Dendritic cell treated with granulocyte-macrophage colony-stimulating factor and Interleukin-4, amounts not matched to agents 40 ng/mL and 50 ng/mL, for 4 days (primary cell): ENCODE data around the gene HLCS.

Source experiments
- H3K27ac Mint-ChIP-seq: one replicate; pipeline ENCODE4 v1.8.0; 2022; ENCODE audit warnings: mild to moderate bottlenecking, mixed read lengths
- H3K27me3 Mint-ChIP-seq: one replicate; pipeline ENCODE4 v1.8.0; 2022; ENCODE audit warnings: mild to moderate bottlenecking, mixed read lengths
- H3K36me3 Mint-ChIP-seq: one replicate; pipeline ENCODE4 v1.8.0; 2022; ENCODE audit warnings: low read depth, mixed read lengths
- H3K4me1 Mint-ChIP-seq: one replicate; pipeline ENCODE4 v1.8.0; 2022; ENCODE audit warnings: low read depth, mixed read lengths
- H3K4me3 Mint-ChIP-seq: one replicate; pipeline ENCODE4 v1.8.0; 2022; ENCODE audit warnings: mild to moderate bottlenecking, moderate library complexity, mixed read lengths
- H3K9me3 Mint-ChIP-seq: one replicate; pipeline ENCODE4 v1.8.0; 2022; ENCODE audit warnings: mixed read lengths
- intact Hi-C: fragments of 100-400 bp; cut with micrococcal nuclease; formaldehyde crosslinking; loops from one replicate; pipeline ENCODE4 v1.15.0; 2022

Gene HLCS

DNA sequence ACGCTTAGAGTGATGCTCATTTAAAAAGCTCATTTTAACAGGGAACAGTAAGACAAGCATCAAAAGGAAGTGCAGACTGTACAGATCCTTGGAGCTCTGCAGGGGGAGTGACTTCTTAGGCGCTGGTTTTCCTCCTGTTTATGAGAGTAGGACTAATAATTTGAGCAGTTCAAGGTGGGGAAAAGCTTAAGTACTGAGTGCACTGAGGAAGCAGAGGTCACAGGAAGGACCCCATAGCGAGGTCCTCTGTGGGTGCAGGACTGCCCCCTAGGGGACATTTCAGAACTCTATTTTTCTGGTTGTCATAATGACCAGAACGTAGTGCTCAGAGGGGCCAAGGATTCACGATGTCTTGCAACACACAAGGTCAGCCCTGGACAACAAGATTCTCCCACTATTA, 112.1 kb downstream of the HLCS start:
- H3K9me3 Mint-ChIP-seq = no peaks in the 10 kb centered on the region
- H3K36me3 Mint-ChIP-seq = no peaks in the 10 kb centered on the region
- H3K4me3 Mint-ChIP-seq = no peak overlapping the region
- no peaks in the 10 kb centered on the region for H3K27me3 Mint-ChIP-seq
- intact Hi-C loops = no loop called here
- H3K4me1 Mint-ChIP-seq = peaks cover 4% of the 10 kb centered on the region
- no peak overlapping the region for H3K27ac Mint-ChIP-seq

GRCh38 chr21:36852864-36853263, 113.6 kb downstream of the HLCS start:
- no peaks in the 10 kb centered on the region for H3K36me3 Mint-ChIP-seq
- no peak overlapping the region for H3K27ac Mint-ChIP-seq
- intact Hi-C loops = no loop called here
- H3K4me1 Mint-ChIP-seq = no peaks in the 10 kb centered on the region
- no peak overlapping the region for H3K4me3 Mint-ChIP-seq
- H3K9me3 Mint-ChIP-seq = no peaks in the 10 kb centered on the region
- no peaks in the 10 kb centered on the region for H3K27me3 Mint-ChIP-seq

- Mint-ChIP-seq H3K4me1 (no peaks in the 10 kb centered on the region), H3K27ac (no peak overlapping the region), H3K27me3 (no peaks in the 10 kb centered on the region), H3K36me3 (no peaks in the 10 kb centered on the region), H3K4me3 (no peak overlapping the region), H3K9me3 (no peaks in the 10 kb centered on the region)
- intact Hi-C loops = no loop called here
Measured at GRCh38 chr21:36852293-36852692, 114.2 kb downstream of the HLCS start.

- Mint-ChIP-seq H3K4me1 (no peaks in the 10 kb centered on the region), H3K9me3 (no peaks in the 10 kb centered on the region), H3K27ac (no peak overlapping the region), H3K36me3 (no peaks in the 10 kb centered on the region), H3K27me3 (no peaks in the 10 kb centered on the region), H3K4me3 (no peak overlapping the region)
- intact Hi-C loops = no loop called here
Measured at GRCh38 chr21:36851121-36851520, 115.3 kb downstream of the HLCS start.

DNA sequence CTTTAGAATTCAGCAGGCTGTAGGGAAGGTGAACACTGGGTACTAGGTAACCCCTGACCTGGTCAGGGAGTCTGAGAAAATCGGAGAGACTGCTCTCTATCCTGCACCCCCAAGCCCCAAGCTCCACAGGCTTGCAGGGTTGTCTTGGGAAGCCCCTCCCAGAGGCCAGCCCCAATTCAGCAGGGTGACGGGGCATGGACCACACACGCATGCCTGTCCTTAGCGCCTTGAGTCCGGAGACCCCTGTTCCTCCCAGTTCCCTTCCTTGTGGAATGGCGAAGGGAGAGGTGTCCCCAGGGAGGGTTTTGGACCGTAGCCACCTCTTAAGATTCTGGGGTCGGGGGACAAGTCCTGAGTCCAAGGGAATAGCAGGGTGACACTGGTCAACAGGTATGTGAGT, 116.1 kb downstream of the HLCS start:
- no peak overlapping the region for H3K4me3 Mint-ChIP-seq
- no peaks in the 10 kb centered on the region for H3K9me3 Mint-ChIP-seq
- no peaks in the 10 kb centered on the region for H3K36me3 Mint-ChIP-seq
- intact Hi-C loops = no loop called here
- H3K4me1 Mint-ChIP-seq = no peaks in the 10 kb centered on the region
- H3K27me3 Mint-ChIP-seq = no peaks in the 10 kb centered on the region
- no peak overlapping the region for H3K27ac Mint-ChIP-seq

DNA sequence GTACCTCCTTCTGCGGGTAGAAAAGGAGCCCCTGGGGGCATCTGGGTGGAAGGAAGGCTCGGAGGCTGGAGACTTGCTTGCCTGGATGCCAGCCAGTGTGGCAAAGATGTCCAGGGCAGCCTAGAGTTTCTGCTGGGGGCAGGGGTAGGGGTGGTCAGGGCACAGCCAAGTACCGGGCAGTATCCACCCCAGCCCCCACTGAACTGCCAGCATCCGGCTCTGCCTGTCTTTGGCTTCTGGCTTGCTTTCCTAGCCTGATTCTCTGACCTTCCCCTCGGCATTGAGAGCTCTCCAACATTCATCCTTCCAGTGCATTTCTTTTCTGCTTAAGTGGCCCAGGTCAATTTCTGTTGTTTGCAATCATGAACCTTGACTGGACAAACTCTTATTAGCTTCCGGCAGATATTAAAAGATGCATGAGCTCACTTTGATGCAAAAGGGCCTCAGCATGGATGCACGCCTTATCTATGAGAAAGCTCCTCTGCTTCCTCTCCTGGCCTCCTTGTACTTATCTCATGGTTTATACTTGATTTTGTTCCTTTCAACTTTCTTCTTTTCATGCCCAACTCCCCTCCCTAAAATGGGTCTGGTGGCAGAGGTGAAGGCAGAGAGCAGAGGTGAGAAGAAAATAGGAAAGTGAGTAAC, 116.9 kb downstream of the HLCS start:
- Mint-ChIP-seq H3K9me3 (no peaks in the 10 kb centered on the region), H3K36me3 (no peaks in the 10 kb centered on the region), H3K27me3 (no peaks in the 10 kb centered on the region), H3K27ac (no peak overlapping the region), H3K4me3 (no peak overlapping the region), H3K4me1 (no peaks in the 10 kb centered on the region)
- intact Hi-C loops = no loop called here

DNA sequence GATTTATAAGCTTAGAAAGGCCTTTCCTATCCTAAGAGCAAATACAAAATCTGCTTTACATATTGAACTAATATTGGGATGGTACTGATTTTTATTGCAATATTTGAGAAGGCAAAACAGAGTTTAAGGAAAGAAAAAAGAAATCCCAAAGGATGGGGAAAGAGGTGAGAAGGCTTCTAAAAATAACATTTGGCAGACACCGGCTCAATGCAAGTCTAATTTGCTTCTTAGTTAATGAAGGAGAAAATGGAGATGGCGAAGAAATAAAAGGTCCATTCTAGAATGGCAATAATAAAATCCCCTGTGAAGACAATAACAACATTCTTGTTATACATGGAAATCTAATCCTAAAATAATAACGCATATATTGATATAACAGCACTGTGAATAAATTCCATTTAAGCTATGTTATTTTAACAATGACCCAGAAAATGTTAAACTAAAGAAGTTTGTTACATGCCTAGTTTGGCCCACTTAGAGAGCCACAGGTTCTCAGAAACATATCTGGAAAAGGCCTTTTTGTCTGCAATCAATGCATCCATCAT, 117.7 kb downstream of the HLCS start:
- Mint-ChIP-seq H3K27ac (no peak overlapping the region), H3K4me1 (no peaks in the 10 kb centered on the region)

DNA sequence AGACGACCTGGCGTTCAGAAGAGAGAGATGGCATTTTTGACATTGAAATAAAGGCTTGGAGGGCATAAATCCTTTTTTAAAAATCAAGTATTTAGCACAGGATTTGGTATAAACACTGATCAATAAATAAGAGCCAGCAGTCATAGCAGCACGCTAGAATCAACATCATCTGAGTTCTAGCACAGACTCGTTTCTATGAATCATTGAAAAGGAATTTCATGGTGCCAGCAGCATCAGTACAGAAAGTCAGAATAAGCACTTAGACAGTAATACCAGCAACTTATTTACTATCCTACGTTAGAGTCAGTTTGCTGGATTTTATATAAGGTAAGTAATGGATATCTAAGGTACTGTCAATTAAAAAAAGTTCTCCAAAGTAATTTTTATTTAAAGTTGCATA, 119.3 kb downstream of the HLCS start:
- no peak overlapping the region for H3K27ac Mint-ChIP-seq
- H3K27me3 Mint-ChIP-seq = no peaks in the 10 kb centered on the region
- no peaks in the 10 kb centered on the region for H3K36me3 Mint-ChIP-seq
- intact Hi-C loops = no loop called here
- H3K4me1 Mint-ChIP-seq = no peaks in the 10 kb centered on the region
- H3K9me3 Mint-ChIP-seq = no peaks in the 10 kb centered on the region
- H3K4me3 Mint-ChIP-seq = no peak overlapping the region

More for the DNA sequence above, 117.7 kb downstream of the HLCS start:
- no peaks in the 10 kb centered on the region for H3K36me3 Mint-ChIP-seq
- no peak overlapping the region for H3K4me3 Mint-ChIP-seq
- intact Hi-C loops = no loop called here
- H3K27me3 Mint-ChIP-seq = no peaks in the 10 kb centered on the region
- no peaks in the 10 kb centered on the region for H3K9me3 Mint-ChIP-seq

DNA sequence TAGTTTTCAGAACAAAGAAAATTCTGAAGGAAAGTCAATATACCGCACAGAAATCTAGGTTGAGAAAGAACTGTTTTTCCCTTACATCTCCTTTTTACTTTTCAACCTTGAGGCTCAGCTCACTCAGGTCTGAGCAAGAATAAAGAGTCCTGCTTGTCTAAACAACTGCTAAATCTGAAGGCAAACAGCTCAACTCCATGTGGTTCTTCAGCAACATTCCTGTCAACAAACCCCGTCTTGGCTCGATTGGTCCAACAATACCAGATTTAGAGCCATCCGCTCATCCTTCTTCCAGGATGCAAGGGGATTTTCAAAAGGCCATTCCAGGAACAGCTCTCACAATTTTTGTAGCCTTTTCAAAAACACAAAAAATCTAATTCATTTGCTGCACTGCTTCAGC, 119.8 kb downstream of the HLCS start:
- Mint-ChIP-seq H3K9me3 (no peaks in the 10 kb centered on the region), H3K4me1 (no peaks in the 10 kb centered on the region), H3K4me3 (no peak overlapping the region), H3K27me3 (no peaks in the 10 kb centered on the region), H3K27ac (no peak overlapping the region), H3K36me3 (no peaks in the 10 kb centered on the region)
- intact Hi-C loops = no loop called here

- intact Hi-C loops = no loop called here
- H3K4me3 Mint-ChIP-seq = no peak overlapping the region
- no peaks in the 10 kb centered on the region for H3K9me3 Mint-ChIP-seq
- no peaks in the 10 kb centered on the region for H3K27me3 Mint-ChIP-seq
- H3K27ac Mint-ChIP-seq = no peak overlapping the region
- no peaks in the 10 kb centered on the region for H3K36me3 Mint-ChIP-seq
- no peaks in the 10 kb centered on the region for H3K4me1 Mint-ChIP-seq
Measured at GRCh38 chr21:36845790-36846189, 120.7 kb downstream of the HLCS start.

DNA sequence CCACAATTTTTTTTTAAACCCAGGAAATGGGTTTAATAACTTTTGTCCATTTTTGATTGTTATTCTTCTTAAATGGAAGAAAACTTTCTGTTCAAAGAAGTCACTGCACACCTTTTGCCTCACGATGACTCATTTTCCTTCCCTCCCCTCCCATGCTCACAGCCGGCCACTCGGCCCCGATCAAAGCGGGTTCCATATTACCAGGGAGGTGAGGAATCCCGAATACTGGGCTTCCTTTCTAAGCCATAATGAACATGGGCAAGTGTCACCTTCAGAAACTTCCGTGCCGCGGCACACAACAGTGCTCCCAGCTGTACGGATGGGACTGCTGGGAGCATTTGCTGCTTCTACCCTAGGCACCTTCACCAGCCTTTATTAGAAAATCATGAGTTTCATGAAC, 121.4 kb downstream of the HLCS start:
- Mint-ChIP-seq H3K4me3 (no peak overlapping the region), H3K27me3 (no peaks in the 10 kb centered on the region), H3K27ac (no peak overlapping the region), H3K36me3 (no peaks in the 10 kb centered on the region), H3K4me1 (no peaks in the 10 kb centered on the region), H3K9me3 (no peaks in the 10 kb centered on the region)
- intact Hi-C loops = no loop called here

GRCh38 chr21:36841866-36842265, 124.6 kb downstream of the HLCS start:
- no peak overlapping the region for H3K4me3 Mint-ChIP-seq
- no peaks in the 10 kb centered on the region for H3K27me3 Mint-ChIP-seq
- no peaks in the 10 kb centered on the region for H3K9me3 Mint-ChIP-seq
- peaks cover 10% of the 10 kb centered on the region for H3K4me1 Mint-ChIP-seq
- H3K27ac Mint-ChIP-seq = no peak overlapping the region
- no peaks in the 10 kb centered on the region for H3K36me3 Mint-ChIP-seq
- intact Hi-C loops = no loop called here

- Mint-ChIP-seq H3K27ac (peak overlapping the region; percentile 29), H3K27me3 (no peaks in the 10 kb centered on the region), H3K4me3 (no peak overlapping the region), H3K4me1 (peaks cover 10% of the 10 kb centered on the region), H3K9me3 (no peaks in the 10 kb centered on the region), H3K36me3 (no peaks in the 10 kb centered on the region)
- intact Hi-C loops = no loop called here
Measured at GRCh38 chr21:36839735-36840134, 126.7 kb downstream of the HLCS start.

DNA sequence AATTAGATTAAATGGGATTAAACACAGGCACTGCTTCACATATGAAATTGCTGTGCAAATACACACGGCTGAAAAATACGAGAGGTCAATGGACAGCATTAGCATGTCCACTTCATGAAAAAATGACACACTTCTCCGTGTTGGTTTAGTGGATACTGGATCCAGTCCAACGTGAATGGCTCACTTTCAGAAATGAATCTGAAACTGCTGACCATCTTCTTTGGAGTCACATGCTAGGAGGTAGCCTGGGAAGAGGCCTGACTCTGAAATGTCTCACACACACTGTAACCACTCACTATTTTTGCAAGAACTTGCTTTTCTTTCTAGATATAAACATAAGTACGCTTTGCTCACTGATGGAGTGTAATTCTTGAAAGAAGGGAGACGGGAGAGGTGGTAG, 127.3 kb downstream of the HLCS start:
- Mint-ChIP-seq H3K9me3 (no peaks in the 10 kb centered on the region), H3K4me1 (peaks cover 12% of the 10 kb centered on the region), H3K4me3 (no peak overlapping the region), H3K27ac (peak overlapping the region; percentile 29), H3K36me3 (no peaks in the 10 kb centered on the region), H3K27me3 (no peaks in the 10 kb centered on the region)
- intact Hi-C loops = no loop called here

DNA sequence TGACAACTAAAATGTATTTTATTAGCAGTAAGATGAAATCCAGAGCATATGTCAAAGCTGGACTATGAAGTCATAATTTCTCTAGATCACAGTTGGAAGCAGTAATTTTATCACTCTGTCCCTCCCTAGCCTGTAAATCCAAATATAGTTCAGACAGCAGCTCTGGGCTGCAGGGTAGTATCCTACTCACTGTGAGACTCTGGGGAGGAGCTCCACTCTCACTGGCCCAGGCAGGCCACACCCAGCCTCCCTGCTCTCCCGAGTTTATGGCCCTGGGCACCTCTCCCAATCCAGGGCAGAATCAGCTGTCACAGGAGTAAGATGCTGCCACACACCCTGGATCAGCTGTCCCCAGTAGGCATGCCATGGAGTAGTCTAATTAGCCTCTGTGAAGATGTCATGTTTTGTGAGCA, 131.1 kb downstream of the HLCS start:
- Mint-ChIP-seq H3K9me3 (no peaks in the 10 kb centered on the region), H3K4me1 (peaks cover 14% of the 10 kb centered on the region), H3K27me3 (no peaks in the 10 kb centered on the region), H3K27ac (no peak overlapping the region), H3K4me3 (no peak overlapping the region), H3K36me3 (no peaks in the 10 kb centered on the region)
- intact Hi-C loops = no loop called here
